Keratinocyte (primary cell): ENCODE measurements around the gene CNIH2. TPM values are rescaled to one million over a fixed set of nuclear protein-coding genes. Genes with fewer than 3 reads are reported as not detected.

Experiments
- DNase-seq: peaks from one replicate; pipeline ENCODE4 v3.0.0-alpha.2; 2011; ENCODE audit warnings: low read depth, missing footprints, low spot score
- FAIRE-seq: peaks from 2 replicates; lab custom pipeline; 2011; peaks lifted over from hg19 to GRCh38; lab: Jason Lieb, UNC
- H2AFZ ChIP-seq: 2 replicates; pipeline ENCODE4 v1.6.0; 2012; ENCODE audit warnings: low read length, control low read depth, inconsistent platforms; ENCODE audit not compliant: control insufficient read depth
- H3K27ac ChIP-seq: 2 replicates; pipeline ENCODE4 v1.5.1; 2011; ENCODE audit warnings: low read length; ENCODE audit not compliant: control insufficient read depth, insufficient read depth
- H3K27me3 ChIP-seq: 3 replicates; pipeline ENCODE4 v1.6.0; 2011; ENCODE audit warnings: low read length; ENCODE audit not compliant: control insufficient read depth, insufficient read depth; ENCODE audit errors: extremely low read depth
- H3K36me3 ChIP-seq, 2 experiments: 2 replicates in 1 of 2; 3 replicates in 1 of 2; pipeline ENCODE4 v1.5.1; 2011; ENCODE audit warnings: low read length in 2 of 2, mild to moderate bottlenecking in 1 of 2; ENCODE audit not compliant: control insufficient read depth in 2 of 2, insufficient read depth in 2 of 2; ENCODE audit errors: extremely low read depth in 1 of 2
- H3K4me1 ChIP-seq: 3 replicates; pipeline ENCODE4 v1.5.1; 2011; ENCODE audit warnings: low read length; ENCODE audit not compliant: control insufficient read depth, insufficient read depth; ENCODE audit errors: extremely low read depth
- H3K4me2 ChIP-seq: 3 replicates; pipeline ENCODE4 v1.6.0; 2011; ENCODE audit warnings: low read depth, low read length; ENCODE audit not compliant: control insufficient read depth, insufficient read depth; ENCODE audit errors: extremely low read depth
- H3K4me3 ChIP-seq, 3 experiments: fragments of 200-600 bp in 1 of 3; sonication (generic) in 1 of 3; 2 replicates in 2 of 3; 3 replicates in 1 of 3; pipeline ENCODE4 v1.5.1; 2011 to 2016; ENCODE audit warnings: low read length in 3 of 3, mild to moderate bottlenecking in 3 of 3, control low read depth in 2 of 3, inconsistent platforms in 1 of 3, low read depth in 1 of 3, mixed read lengths in 1 of 3, mixed run types in 1 of 3, moderate library complexity in 1 of 3; ENCODE audit not compliant: control insufficient read depth in 2 of 3, insufficient read depth in 2 of 3; ENCODE audit errors: extremely low read depth in 1 of 3
- H3K79me2 ChIP-seq: 2 replicates; pipeline ENCODE4 v1.6.0; 2012; ENCODE audit warnings: low read length; ENCODE audit not compliant: control insufficient read depth, insufficient read depth
- H3K9ac ChIP-seq: 3 replicates; pipeline ENCODE4 v1.6.0; 2011; ENCODE audit warnings: low read length; ENCODE audit not compliant: control insufficient read depth, insufficient read depth; ENCODE audit errors: extremely low read depth
- H3K9me1 ChIP-seq: 3 replicates; pipeline ENCODE4 v1.6.0; 2011; ENCODE audit warnings: low read length; ENCODE audit not compliant: control insufficient read depth, insufficient read depth; ENCODE audit errors: extremely low read depth
- H3K9me3 ChIP-seq: 2 replicates; pipeline ENCODE4 v1.5.1; 2012; ENCODE audit warnings: low read depth, low read length; ENCODE audit not compliant: control insufficient read depth
- H4K20me1 ChIP-seq: 3 replicates; pipeline ENCODE4 v1.6.0; 2011; ENCODE audit warnings: low read length; ENCODE audit not compliant: control insufficient read depth, insufficient read depth; ENCODE audit errors: extremely low read depth
- EZH2 ChIP-seq: IDR thresholded peaks from one replicate; pipeline ENCODE4 v1.6.1; 2012; ENCODE audit warnings: inconsistent platforms, mild to moderate bottlenecking, low read length, moderate library complexity
- dilution Hi-C: fragments of 300-500 bp; cut with MboI; formaldehyde crosslinking; loops from one replicate; pipeline ENCODE4 v1.7.0; 2020; ENCODE audit warnings: low sequenced_read_pairs; ENCODE audit not compliant: extremely low pct_ligation_motif_present
- polyA plus RNA-seq, 5 experiments: library from polyadenylated mRNA; depleted of rRNA in 3 of 5; stranded (reverse) in 3 of 5; stranded (forward) in 1 of 5; unstranded in 1 of 5; fragments of >200 nt; gene quantifications; 1 replicate in 1 of 5; 2 replicates in 3 of 5; 3 replicates in 1 of 5; pipeline versions ENCODE4 v1.2.1 to v1.2.3, GENCODE V29; 2011 to 2012; ENCODE audit warnings: missing spikeins in 2 of 5, low read depth in 1 of 5, low replicate concordance in 1 of 5
- TF ChIP-seq, protein P1 (sequence below), 3 experiments: IDR thresholded peaks in 1 of 3; conservative IDR thresholded peaks in 1 of 3; optimal IDR thresholded peaks in 1 of 3; 2 replicates in 2 of 3; 3 replicates in 1 of 3; pipeline versions ENCODE3 to v1.5.1; 2011; ENCODE audit warnings: low read length in 3 of 3, mild to moderate bottlenecking in 3 of 3, moderate library complexity in 2 of 3, control low read depth in 1 of 3, inconsistent platforms in 1 of 3; ENCODE audit not compliant: insufficient read depth in 2 of 3; ENCODE audit errors: extremely low read depth in 1 of 3

Gene CNIH2
- polyA plus RNA-seq, 1 donor (not counting 4 experiments of a cell fraction or from before 2014, with no cell fraction given): 0.17 TPM

- Histone ChIP-seq H3K27ac (no peak within 1 kb of the TSS), H3K79me2 (no peaks in the 10 kb centered on the region), H3K4me2 (peak within 1 kb of the TSS; percentile 16), H3K27me3 (peaks cover 11% of the 10 kb centered on the region), H4K20me1 (no peaks in the 10 kb centered on the region), H3K4me3 (no peak within 1 kb of the TSS), H3K9me1 (no peaks in the 10 kb centered on the region), H3K9me3 (no peaks in the 10 kb centered on the region), H3K4me1 (peaks cover 16% of the 10 kb centered on the region), H3K9ac (no peak within 1 kb of the TSS), H2AFZ (peak within 1 kb of the TSS; percentile 26), H3K36me3 (no peaks in the 10 kb centered on the region)
- TF ChIP-seq, protein P1, sequence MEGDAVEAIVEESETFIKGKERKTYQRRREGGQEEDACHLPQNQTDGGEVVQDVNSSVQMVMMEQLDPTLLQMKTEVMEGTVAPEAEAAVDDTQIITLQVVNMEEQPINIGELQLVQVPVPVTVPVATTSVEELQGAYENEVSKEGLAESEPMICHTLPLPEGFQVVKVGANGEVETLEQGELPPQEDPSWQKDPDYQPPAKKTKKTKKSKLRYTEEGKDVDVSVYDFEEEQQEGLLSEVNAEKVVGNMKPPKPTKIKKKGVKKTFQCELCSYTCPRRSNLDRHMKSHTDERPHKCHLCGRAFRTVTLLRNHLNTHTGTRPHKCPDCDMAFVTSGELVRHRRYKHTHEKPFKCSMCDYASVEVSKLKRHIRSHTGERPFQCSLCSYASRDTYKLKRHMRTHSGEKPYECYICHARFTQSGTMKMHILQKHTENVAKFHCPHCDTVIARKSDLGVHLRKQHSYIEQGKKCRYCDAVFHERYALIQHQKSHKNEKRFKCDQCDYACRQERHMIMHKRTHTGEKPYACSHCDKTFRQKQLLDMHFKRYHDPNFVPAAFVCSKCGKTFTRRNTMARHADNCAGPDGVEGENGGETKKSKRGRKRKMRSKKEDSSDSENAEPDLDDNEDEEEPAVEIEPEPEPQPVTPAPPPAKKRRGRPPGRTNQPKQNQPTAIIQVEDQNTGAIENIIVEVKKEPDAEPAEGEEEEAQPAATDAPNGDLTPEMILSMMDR (optimal IDR thresholded peaks at IDR 0.05 in 1 of 3, IDR thresholded peaks at IDR 0.05 in 1 of 3, conservative IDR thresholded peaks at IDR 0.05 in 1 of 3; ENCODE audit: extremely low read depth in 1 of 3, insufficient read depth in 2 of 3, low read length in 3 of 3): no peak
- TF ChIP-seq EZH2: no peak
- no peak for DNase-seq
- dilution Hi-C loops: no loop called here
- FAIRE-seq: no peak
Observed at GRCh38 chr11:66316849-66317251, 38.9 kb downstream of the CNIH2 start, which contains the start of gene CD248. TSS of gene CD248 (minus strand) at chr11:66317044. CDS start at chr11:66317027, 17 bp downstream.

DNA sequence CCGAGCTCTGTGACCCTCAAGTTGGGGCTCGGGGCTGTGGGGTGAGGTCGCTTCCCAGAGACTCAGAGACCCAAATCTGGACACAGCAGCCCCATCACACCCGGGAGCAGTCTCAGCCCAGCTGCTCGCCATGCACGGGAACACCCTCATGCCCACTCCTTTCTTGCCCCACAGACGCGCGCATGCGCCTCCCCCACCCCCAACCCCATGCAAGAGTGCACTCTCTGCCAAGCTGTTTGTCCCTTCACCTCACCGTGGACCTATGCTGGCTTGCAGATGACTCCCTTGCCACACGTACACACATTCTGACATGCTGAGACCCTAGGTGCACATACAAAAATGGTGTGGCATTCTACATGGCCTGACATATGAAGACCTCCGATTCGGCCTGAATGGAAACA is 39.3 kb downstream of the CNIH2 start:
- Histone ChIP-seq H3K9me1 (no peaks in the 10 kb centered on the region), H3K4me3 (no peak overlapping the region), H3K27me3 (peaks cover 11% of the 10 kb centered on the region), H4K20me1 (no peaks in the 10 kb centered on the region), H3K9me3 (no peaks in the 10 kb centered on the region), H3K9ac (no peak overlapping the region), H3K27ac (no peak overlapping the region), H3K4me1 (peaks cover 14% of the 10 kb centered on the region), H3K36me3 (no peaks in the 10 kb centered on the region), H3K79me2 (no peaks in the 10 kb centered on the region), H2AFZ (no peak overlapping the region), H3K4me2 (no peak overlapping the region)
- dilution Hi-C loops: no loop called here
- no peak for FAIRE-seq
- DNase-seq: no peak
- TF ChIP-seq EZH2: no peak
- TF ChIP-seq, protein P1 (optimal IDR thresholded peaks at IDR 0.05 in 1 of 3, IDR thresholded peaks at IDR 0.05 in 1 of 3, conservative IDR thresholded peaks at IDR 0.05 in 1 of 3; ENCODE audit: extremely low read depth in 1 of 3, insufficient read depth in 2 of 3, low read length in 3 of 3): no peak
